Activated CD8-positive, alpha-beta memory T cell treated with anti-CD3 and anti-CD28 coated beads, Interleukin-2, amount 50 U/mL, for 48 hours (primary cell): ENCODE measurements around the gene C22orf31.

Experiments
- DNase-seq: peaks from one replicate; pipeline ENCODE4 v3.0.0-alpha.2; 2020

Gene C22orf31

DNA sequence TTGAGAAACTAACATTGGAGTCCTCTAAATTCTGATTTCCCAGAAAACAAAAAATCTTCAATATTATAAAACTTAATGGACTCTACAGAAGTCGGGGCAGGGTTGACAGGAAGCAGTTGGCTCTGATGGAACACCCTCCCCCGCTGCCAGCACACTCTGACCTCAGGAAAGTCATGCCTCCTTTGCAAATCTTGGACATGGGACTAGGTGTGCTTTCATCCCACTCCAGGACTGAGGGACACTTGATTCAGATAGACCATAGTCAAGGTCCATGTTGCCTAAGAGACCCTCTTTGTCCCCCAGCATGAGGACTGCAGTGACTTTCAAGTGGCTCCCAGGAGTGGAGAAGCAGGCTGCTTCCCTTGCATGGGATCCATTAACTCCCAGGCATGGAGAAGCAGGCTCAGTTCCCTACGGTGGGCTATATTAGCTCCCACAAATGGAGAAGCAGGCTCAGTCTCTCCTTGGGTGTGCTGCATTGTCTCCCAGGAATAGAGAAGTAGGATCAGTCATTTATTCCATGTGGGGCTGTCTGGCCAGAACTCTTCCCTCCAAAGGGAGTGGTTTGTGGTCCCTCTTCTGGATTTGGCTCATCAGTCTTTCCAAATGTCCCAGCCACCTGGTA lies 38.3 kb downstream of the C22orf31 start:
- DNase-seq, result no peak

DNA sequence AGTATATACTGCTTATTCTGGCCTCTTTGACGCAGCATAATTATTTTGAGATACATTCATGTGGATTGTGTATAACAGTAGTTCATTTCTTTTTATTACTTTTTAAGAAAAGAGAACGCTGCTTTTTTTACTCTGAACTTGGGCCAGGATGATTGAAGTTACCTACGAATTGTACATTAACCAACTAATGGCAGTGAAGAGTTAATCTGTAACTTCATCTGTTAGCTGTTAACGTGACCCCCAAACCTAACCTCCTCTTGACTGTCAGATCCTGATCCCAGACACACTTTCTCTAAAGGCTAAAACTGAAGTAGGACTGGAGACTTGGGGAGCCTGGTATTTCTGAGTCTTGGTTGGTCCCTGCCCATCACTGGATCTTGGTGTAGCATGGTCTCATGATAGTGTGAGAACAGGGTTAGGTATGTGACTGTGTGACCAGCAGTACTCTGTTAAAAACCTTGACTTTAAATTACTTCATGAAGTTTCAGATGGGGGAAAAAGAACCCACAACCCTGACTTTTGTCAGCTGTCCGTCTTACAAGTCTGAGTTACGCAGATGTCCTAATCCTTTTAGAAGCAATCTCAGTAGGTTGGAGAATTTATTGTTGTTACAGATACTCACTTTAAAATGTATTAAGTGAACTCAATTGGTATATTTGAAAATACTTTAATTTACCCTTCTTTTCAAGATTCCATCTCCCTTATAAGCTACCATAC lies 39.4 kb downstream of the C22orf31 start:
- no peak for DNase-seq

DNA sequence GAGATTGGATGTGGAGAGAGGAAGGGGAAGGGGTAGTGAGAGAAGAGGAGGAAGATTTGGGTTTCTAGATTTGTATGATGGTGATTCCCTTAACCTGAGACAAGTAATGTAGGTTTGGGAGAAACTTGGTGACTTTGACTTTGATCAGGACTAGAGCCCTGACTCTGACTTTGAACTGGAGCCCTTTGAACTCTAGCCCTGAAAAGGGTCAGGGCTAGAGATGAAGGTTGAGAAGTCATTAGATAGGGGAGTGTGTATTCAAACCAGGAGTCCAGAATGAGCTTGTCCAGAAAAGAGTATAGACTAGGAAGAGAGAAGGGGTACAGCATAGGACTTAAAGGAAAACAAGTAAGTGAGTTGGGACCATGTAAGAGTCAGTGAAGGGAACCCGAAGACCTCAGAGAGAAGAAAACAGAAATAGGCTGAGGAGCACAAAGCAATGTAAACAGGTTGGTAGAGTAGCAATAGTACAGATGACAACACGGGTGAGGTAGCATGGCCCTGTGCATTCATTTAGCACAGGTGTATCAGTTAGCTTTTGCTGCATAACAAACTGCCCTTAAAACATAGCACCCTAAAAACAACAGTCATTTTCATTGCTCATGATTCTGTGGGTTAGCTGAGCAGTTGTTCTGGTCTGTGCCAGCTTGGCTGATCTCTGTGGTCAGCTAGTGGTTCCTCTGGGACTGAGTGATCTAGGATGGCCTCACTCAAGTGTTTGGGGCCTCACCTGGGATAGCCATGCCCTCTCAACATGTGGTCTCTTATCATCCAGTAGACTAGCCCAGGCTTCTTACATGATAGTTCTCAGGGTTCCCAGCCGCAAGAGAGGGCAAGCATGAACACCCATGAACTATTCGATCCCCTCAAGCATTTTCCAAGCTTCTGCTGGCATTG lies 43.1 kb downstream of the C22orf31 start:
- DNase-seq, result no peak

DNA sequence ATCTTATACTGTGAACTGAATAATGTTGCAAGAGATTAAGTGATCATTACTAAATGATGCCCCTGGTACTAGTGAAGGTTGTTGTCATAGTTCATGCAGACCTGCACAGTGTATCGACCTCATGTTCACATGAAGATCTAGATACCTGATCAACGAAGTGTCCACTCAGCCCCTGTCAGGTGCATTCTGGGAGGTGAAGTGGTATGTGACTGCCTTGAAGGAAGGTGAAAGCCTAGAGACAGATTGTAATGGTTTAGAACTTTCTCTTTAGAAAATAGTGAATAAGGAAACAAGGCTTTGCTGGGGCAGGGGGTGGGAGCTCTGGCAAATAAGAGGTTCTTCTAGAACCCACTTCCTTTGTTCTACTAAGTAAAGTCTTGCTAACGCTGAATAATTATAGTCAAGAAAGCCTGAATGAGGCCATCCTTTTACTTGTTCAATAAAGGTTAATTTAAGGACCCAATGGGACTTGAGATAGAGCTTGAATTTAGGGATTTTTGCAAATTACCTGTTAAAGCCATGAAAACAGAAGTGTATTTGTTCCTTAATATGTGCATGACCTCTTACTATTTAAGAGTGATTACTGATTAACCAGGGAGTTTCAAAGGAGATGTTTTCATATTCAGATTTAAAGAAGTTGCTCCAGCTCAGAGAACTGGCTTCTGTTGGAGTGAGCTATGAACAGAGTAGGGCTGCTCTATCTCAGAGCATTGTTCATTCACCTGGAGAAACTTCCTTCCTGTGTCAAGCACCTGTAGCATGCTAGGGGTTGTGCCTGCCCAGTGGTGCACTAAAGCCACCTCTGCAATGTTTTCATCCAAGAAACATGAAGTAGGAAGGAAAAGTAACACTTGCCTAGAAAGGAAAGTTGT lies 45.3 kb downstream of the C22orf31 start:
- no peak for DNase-seq

DNA sequence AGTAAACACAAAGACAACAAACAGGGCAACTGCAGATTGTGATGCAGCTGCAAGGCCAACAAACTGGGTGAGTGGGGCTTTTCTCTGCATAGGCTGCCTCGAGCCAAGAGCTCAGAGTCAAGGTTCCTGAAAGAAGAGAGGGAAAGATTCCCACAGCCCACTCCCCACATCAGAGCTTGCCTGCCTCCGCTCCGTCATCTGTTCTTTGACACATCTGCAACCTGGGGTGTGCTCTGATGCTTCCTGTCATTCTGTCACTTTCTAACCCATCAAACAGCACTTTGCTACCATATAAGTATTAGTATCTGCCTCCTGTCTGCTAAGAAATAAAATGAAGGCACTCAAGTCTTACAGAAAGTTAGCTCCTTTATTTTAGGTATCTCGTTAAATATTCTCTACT lies 46.9 kb downstream of the C22orf31 start:
- DNase-seq, result no peak

DNA sequence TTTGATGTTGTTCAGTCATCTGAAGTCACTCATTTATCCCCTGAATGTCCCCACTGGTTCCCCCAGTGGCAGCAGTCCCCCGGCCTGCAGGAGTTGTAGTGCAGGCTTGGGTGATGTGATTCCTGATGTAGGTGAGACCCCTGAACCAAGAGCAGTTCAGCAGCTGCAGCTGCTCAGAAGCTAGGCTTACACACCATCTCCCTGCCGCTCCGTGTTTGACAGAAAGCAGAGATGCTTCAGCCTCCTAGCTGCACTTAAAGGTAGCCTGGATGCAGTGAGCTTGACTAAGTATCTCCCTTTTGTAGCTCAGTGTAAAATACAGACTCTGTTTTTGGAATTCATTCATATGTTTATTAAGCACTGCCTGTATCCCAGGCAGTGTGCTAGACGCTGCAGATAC lies 47.3 kb downstream of the C22orf31 start:
- no peak for DNase-seq

DNA sequence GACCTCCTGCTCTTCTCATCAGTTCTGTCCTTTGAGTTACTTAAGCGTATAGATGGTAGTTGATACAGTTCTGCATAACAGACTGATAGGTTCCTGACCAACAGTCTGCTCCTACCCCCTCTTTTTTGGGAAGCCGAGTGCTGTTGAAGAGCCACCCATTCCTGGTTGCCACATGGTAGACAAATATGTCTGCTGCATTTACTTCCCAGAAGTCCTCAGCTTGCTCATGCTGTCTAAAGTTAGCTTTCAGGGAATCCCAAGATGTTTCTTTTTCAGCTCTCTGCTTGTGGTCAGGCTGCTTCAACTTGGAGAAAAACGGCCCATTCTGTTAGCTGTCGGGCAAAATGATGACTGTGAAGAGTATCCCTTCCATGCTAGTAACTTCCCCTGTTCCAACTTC lies 48.7 kb downstream of the C22orf31 start:
- no peak for DNase-seq

DNA sequence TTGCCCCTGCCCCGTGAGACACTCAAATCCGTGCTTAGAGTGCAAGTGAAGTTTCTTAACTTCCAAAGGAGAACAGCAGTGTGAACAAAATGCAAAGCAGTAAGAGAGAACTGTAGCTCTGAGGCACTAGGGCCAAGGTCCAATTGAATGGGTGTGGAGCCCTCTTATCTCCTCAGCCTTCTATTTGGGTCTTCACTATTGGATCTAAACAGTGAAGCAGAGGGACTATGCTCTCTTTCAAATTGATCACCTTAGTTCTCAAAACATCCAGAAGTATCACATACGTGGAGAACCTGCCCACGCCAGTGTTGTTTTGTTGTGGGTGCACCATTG lies 49.6 kb downstream of the C22orf31 start:
- no peak for DNase-seq

DNA sequence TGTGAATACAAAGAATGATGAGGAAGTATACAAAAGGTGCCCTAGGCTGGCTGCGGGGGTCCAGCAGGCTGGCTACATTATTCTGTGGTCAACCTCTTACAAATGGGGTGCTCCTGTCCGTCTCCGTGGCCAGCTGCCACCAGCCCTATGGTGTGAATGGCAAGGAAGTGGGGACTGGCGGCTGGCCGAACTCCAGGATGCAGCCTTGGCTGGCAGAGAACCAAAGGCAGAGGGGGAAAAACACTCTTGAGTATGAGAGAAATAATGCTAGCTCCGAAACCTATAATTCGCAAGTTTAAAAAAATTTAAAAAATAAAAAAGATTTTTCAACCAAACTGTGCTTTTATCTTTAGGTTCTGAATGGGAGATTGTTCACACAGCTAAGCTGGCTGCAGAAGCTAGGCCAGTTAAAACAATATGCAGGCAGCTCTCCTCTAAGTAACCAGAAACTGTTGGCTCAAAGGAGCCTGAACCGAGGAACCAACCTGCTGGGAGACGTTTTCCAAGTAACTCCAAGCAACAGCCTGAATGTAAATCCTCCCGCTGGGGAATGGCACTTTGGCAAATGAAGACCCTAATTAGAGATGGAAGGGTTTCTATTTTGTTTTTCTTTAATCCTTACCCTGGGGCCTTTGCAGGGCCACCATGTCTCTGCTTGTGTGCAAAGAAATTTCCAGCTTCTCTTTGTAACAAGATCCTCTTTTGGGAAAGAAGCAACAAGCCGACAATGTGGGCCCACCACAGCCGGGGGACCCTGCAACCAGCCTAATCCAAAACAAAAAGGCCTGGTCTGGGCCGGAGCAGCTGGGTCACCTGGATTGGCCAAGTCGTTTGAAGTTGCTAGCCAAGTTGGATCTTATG lies 50.2 kb downstream of the C22orf31 start:
- DNase-seq, result no peak

DNA sequence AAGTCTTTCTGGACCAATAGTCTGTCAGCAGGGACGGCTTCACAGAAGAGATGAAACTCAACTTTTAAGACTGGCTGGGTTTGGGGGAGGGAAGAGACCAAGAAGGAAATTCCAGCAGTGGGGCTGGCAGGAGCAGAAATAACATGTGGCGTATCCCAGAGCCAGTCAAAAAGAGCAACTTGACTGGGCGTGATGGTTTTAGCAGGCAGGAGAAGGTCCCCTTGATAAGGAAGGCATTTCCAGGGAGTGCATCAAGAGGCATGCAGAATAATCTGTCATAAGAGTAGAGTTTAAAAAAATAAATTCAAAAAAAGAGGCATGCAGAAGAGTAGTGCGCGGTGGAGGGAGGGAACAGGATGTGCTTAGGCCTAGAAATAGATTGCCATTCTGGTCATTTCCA lies 52.5 kb downstream of the C22orf31 start:
- DNase-seq, result no peak
